Liver (tissue), 9 donors: ENCODE data around the gene MAP3K4. TPM values are rescaled to one million over a fixed set of nuclear protein-coding genes. Genes with fewer than 3 reads are reported as not detected.

Experiments
- DNase-seq: peaks from one replicate; pipeline ENCODE4 v3.0.0-alpha.2; 2017; ENCODE audit warnings: low spot score
- H3K27ac ChIP-seq, 2 donors: one replicate each; pipeline ENCODE4 v1.7.0; 2013; ENCODE audit warnings: inconsistent platforms in 2 of 2, low read length in 2 of 2, control low read depth in 1 of 2, low read depth in 1 of 2, mild to moderate bottlenecking in 1 of 2
- H3K27me3 ChIP-seq, 4 donors: one replicate each; pipeline versions ENCODE4 v1.6.1 to v1.7.0; 2013; ENCODE audit warnings: low read length in 3 of 4, inconsistent platforms in 1 of 4, mild to moderate bottlenecking in 1 of 4, moderate library complexity in 1 of 4; ENCODE audit not compliant: control insufficient read depth in 4 of 4, insufficient read depth in 4 of 4
- H3K36me3 ChIP-seq, 4 donors: one replicate each; pipeline versions ENCODE4 v1.6.1 to v1.7.0; 2013; ENCODE audit warnings: low read length in 3 of 4, mild to moderate bottlenecking in 3 of 4, low read depth in 1 of 4, moderate library complexity in 1 of 4; ENCODE audit not compliant: control insufficient read depth in 4 of 4, insufficient read depth in 3 of 4
- H3K4me1 ChIP-seq, 4 donors: one replicate each; pipeline versions ENCODE4 v1.6.1 to v1.7.0; 2013; ENCODE audit warnings: low read length in 3 of 4, mild to moderate bottlenecking in 3 of 4, moderate library complexity in 1 of 4; ENCODE audit not compliant: control insufficient read depth in 4 of 4, insufficient read depth in 4 of 4
- H3K4me3 ChIP-seq, 3 donors: one replicate each; pipeline versions ENCODE4 v1.6.1 to v1.7.0; 2013; ENCODE audit warnings: low read length in 3 of 3, control low read depth in 1 of 3, low read depth in 1 of 3, mild to moderate bottlenecking in 1 of 3
- H3K9ac ChIP-seq, 2 donors: one replicate each; pipeline ENCODE4 v1.7.0; 2013; ENCODE audit warnings: low read length in 2 of 2, mild to moderate bottlenecking in 2 of 2, moderate library complexity in 2 of 2, control low read depth in 1 of 2, low read depth in 1 of 2
- H3K9me3 ChIP-seq, 4 donors: one replicate each; pipeline versions ENCODE4 v1.6.1 to v1.7.0; 2013; ENCODE audit warnings: low read length in 3 of 4; ENCODE audit not compliant: control insufficient read depth in 4 of 4
- ATF3 ChIP-seq: IDR thresholded peaks from 2 replicates; pipeline ENCODE4 v1.6.1; 2016; ENCODE audit warnings: antibody characterized with exemption
- EGR1 ChIP-seq, 2 donors: IDR thresholded peaks; 2 replicates each; pipeline ENCODE4 v1.6.1; 2016 to 2018; ENCODE audit warnings: antibody characterized with exemption in 2 of 2, low read depth in 2 of 2
- FOXA1 ChIP-seq: IDR thresholded peaks from 2 replicates; pipeline ENCODE4 v1.6.1; 2016; ENCODE audit warnings: antibody characterized with exemption
- FOXA2 ChIP-seq: IDR thresholded peaks from 2 replicates; pipeline ENCODE4 v1.6.1; 2016; ENCODE audit warnings: antibody characterized with exemption
- GABPA ChIP-seq, 2 donors: IDR thresholded peaks in 1 of 2; conservative IDR thresholded peaks in 1 of 2; 2 replicates each; pipeline ENCODE4 v1.6.1; 2016; ENCODE audit warnings: antibody characterized with exemption in 2 of 2, mild to moderate bottlenecking in 1 of 2, moderate library complexity in 1 of 2
- HNF4G ChIP-seq: IDR thresholded peaks from 2 replicates; pipeline ENCODE4 v1.6.1; 2016; ENCODE audit warnings: antibody characterized with exemption
- JUND ChIP-seq, 2 donors: IDR thresholded peaks; 2 replicates each; pipeline ENCODE4 v1.6.1; 2016; ENCODE audit warnings: antibody characterized with exemption in 2 of 2
- NR2F2 ChIP-seq: IDR thresholded peaks from 2 replicates; pipeline ENCODE4 v1.6.1; 2016; ENCODE audit warnings: antibody characterized with exemption
- RAD21 ChIP-seq, 2 donors: IDR thresholded peaks; 2 replicates each; pipeline ENCODE4 v1.6.1; 2016; ENCODE audit warnings: antibody characterized with exemption in 2 of 2, mild to moderate bottlenecking in 2 of 2
- RXRA ChIP-seq, 2 donors: IDR thresholded peaks; 2 replicates each; pipeline ENCODE4 v1.6.1; 2017 to 2018; ENCODE audit warnings: antibody characterized with exemption in 2 of 2, mild to moderate bottlenecking in 1 of 2
- SP1 ChIP-seq: IDR thresholded peaks from 2 replicates; pipeline ENCODE4 v1.6.1; 2018; ENCODE audit warnings: antibody characterized with exemption, mild to moderate bottlenecking
- TAF1 ChIP-seq: conservative IDR thresholded peaks from 2 replicates; pipeline ENCODE4 v1.6.1; 2016; ENCODE audit warnings: antibody characterized with exemption, mild to moderate bottlenecking
- YY1 ChIP-seq: IDR thresholded peaks from 2 replicates; pipeline ENCODE4 v1.6.1; 2016; ENCODE audit warnings: antibody characterized with exemption, mild to moderate bottlenecking
- ZBTB33 ChIP-seq: IDR thresholded peaks from 2 replicates; pipeline ENCODE4 v1.6.1; 2016; ENCODE audit warnings: antibody characterized with exemption
- WGBS: extraction: QIAGEN DNeasy Blood & Tissue Kit; methylation state at CpG from one replicate; pipeline ENCODE4 v1.1.7; 2013; 5-methylcytosine and 5-hydroxymethylcytosine counted together
- polyA plus RNA-seq, 2 donors: library from polyadenylated mRNA; stranded (reverse) in 1 of 2; unstranded in 1 of 2; fragments of 200-250 nt in 1 of 2; fragments of >200 nt in 1 of 2; fragmentation: Nextera tagmentation in 1 of 2; extraction: Ambion mirVana in 1 of 2; gene quantifications; one replicate each; pipeline versions ENCODE4 v1.2.1 to v1.2.3, GENCODE V29; 2013 to 2015
- total RNA-seq, 2 donors: library from RNA; depleted of rRNA; stranded (reverse); fragments of >200 nt; gene quantifications; one replicate each; pipeline ENCODE4 v1.2.3, GENCODE V29; 2014
- TF ChIP-seq, protein P1 (sequence below): IDR thresholded peaks from 2 replicates; pipeline ENCODE4 v1.6.1; 2016; ENCODE audit warnings: antibody characterized with exemption
- TF ChIP-seq, protein P2 (sequence below): fragments of 150-350 bp; IDR thresholded peaks from 2 replicates; pipeline ENCODE4 v1.5.1; 2017; ENCODE audit warnings: improper control_type of control experiment, low read depth, low read length; ENCODE audit not compliant: missing input control
- donor health status: healthy.
- donor health status: healthy.
- donor health status: healthy.
- donor health status: healthy.
- donor health status: healthy.

MAP3K4 gene
- total and polyA plus RNA-seq, 4 donors, result 4.3 to 20.0 (median 11.7) TPM

DNA sequence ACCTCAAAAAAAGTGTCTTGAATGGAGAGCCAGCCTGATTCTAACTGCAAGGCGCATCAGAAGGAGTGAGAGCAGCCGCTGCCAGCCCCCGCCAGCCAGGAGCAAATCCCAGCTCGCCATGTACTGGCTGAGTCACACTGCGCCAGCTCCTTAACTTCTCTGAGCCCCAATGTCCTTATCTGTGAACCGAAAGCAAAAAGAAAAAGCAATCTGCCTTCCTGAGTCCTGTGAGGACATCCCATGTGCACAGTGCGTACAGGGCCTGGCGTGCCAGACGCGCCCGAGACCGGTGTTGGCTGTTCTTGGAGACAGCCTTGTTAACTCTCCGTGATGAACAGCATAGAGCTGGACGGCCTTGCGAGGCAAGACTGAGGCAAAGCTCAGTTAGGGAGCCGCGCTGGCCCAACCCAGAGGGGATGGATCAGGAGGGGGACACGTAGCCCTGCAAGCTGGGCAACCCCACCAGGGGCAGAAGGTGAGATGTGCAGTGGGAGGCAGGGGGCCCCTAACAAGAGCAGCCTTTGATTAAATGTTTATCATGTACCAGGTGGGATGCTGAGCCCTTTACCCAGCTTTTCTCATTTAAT lies 159.6 kb downstream of the MAP3K4 start:
- Histone ChIP-seq H3K27ac (no peak overlapping the region), H3K4me3 (no peak overlapping the region), H3K9me3 (no peaks in the 10 kb centered on the region), H3K36me3 (no peaks in the 10 kb centered on the region), H3K4me1 (no peaks in the 10 kb centered on the region), H3K9ac (no peak overlapping the region), H3K27me3 (no peaks in the 10 kb centered on the region)
- TF ChIP-seq TAF1 (no peak), NR2F2 (no peak), ZBTB33 (no peak)
- WGBS, result 96% methylated on average over 18 of the region's 18 CpGs
- no peak for DNase-seq

DNA sequence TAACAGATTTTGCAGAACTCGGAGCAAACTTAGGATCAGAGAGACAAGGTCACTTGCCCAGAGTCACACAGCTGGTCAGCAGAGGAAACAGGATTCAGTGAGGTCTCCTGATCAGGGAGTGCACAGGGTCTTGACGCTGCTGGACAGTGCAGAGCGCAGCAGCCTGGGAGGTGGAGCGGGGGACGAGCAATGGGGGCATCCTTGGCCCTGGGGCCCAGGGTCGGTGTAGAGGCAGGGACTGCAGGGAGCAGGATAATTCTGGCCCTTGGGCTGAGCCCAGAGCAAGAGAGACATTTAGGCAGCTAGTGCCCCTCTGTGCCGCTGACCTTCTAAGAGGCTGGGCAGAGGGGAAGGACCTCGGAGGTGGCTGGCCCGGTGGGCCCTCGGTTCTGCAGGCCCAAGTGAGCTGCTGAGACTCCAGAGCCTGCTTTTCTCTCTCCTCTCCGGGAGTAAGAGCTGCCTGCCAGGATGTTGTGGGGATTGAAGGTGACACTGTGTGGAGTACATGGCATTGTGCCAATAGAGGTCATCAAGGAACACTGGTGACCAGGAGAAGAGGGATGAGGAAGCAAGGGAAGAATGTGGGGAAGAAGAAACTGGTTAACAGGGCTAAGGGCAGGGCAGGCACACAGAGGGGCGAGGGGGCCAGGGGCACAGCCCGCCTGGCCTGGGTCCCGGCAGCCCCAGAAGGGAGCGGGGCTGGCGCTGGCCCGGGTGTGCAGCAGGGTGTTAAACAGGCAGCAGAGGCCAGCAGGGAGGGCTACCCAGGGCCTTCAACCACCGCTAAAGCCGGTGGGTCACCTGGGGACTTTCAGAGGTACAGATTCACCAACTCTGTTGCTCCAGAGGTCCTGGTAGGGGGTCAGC lies 160.3 kb downstream of the MAP3K4 start:
- Histone ChIP-seq H3K36me3 (no peaks in the 10 kb centered on the region), H3K27ac (no peak overlapping the region), H3K4me1 (no peaks in the 10 kb centered on the region), H3K27me3 (no peaks in the 10 kb centered on the region), H3K9me3 (no peaks in the 10 kb centered on the region), H3K4me3 (no peak overlapping the region), H3K9ac (no peak overlapping the region)
- WGBS, result 93% methylated on average over 19 of the region's 19 CpGs
- no peak for DNase-seq
- no peak for TF ChIP-seq HNF4G
- no peak for TF ChIP-seq YY1
- TF ChIP-seq RAD21 (IDR thresholded peaks at IDR 0.05), result no peak
- TF ChIP-seq, protein P1, sequence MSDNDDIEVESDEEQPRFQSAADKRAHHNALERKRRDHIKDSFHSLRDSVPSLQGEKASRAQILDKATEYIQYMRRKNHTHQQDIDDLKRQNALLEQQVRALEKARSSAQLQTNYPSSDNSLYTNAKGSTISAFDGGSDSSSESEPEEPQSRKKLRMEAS, result no peak
- TF ChIP-seq JUND (IDR thresholded peaks at IDR 0.05), result no peak
- TF ChIP-seq GABPA (IDR thresholded peaks at IDR 0.05 in 1 of 2, conservative IDR thresholded peaks at IDR 0.05 in 1 of 2), result no peak

DNA sequence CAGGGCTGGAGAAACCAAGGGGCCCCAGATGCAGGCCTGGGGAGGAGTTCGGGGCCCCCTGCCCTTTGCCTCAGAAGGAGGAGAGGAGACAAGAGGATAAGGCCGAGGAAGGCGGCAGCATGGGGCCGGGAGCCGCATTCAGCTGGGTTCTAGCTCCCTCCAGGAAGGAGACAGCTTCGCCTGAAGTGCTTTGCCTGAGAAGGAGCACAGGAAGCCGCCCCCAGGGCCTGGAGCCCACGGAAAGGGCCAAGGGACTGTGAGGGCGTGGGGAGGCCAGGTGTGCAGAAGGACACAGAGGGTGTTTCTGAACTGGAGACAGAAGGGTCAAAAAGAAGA lies 160.9 kb downstream of the MAP3K4 start:
- Histone ChIP-seq H3K27me3 (no peaks in the 10 kb centered on the region), H3K27ac (no peak overlapping the region), H3K9ac (no peak overlapping the region), H3K36me3 (no peaks in the 10 kb centered on the region), H3K9me3 (no peaks in the 10 kb centered on the region), H3K4me3 (no peak overlapping the region), H3K4me1 (no peaks in the 10 kb centered on the region)
- 86% methylated on average over 9 of the region's 9 CpGs for whole genome bisulfite sequencing
- DNase-seq, result no peak
- TF ChIP-seq ZBTB33 (no peak), FOXA1 (no peak), EGR1 (IDR thresholded peaks at IDR 0.05; ENCODE audit: low read depth in 2 of 2) (no peak), RXRA (IDR thresholded peaks at IDR 0.05) (no peak), FOXA2 (no peak), ATF3 (no peak), NR2F2 (no peak), YY1 (no peak), JUND (IDR thresholded peaks at IDR 0.05) (no peak), HNF4G (no peak), SP1 (no peak), TAF1 (no peak)
- TF ChIP-seq, protein P1, result no peak
- TF ChIP-seq, protein P2, sequence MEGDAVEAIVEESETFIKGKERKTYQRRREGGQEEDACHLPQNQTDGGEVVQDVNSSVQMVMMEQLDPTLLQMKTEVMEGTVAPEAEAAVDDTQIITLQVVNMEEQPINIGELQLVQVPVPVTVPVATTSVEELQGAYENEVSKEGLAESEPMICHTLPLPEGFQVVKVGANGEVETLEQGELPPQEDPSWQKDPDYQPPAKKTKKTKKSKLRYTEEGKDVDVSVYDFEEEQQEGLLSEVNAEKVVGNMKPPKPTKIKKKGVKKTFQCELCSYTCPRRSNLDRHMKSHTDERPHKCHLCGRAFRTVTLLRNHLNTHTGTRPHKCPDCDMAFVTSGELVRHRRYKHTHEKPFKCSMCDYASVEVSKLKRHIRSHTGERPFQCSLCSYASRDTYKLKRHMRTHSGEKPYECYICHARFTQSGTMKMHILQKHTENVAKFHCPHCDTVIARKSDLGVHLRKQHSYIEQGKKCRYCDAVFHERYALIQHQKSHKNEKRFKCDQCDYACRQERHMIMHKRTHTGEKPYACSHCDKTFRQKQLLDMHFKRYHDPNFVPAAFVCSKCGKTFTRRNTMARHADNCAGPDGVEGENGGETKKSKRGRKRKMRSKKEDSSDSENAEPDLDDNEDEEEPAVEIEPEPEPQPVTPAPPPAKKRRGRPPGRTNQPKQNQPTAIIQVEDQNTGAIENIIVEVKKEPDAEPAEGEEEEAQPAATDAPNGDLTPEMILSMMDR, result no peak
